Mesendoderm (in vitro differentiated cells): ENCODE results near the gene TTC3.

Source experiments
- DNase-seq: peaks from one replicate; pipeline ENCODE4 v3.0.0; 2013
- H2AK5ac ChIP-seq: 2 replicates; pipeline ENCODE4 v1.6.1; 2013; ENCODE audit warnings: low read length, inconsistent platforms
- H2BK120ac ChIP-seq: 2 replicates; pipeline ENCODE4 v1.6.1; 2013; ENCODE audit warnings: low read depth, mild to moderate bottlenecking, low read length, moderate library complexity, mixed read lengths
- H2BK15ac ChIP-seq: replicated peaks from 2 replicates; pipeline ENCODE4 v1.6.1; 2013; ENCODE audit warnings: low read depth, mild to moderate bottlenecking, moderate library complexity
- H2BK5ac ChIP-seq: 2 replicates; pipeline ENCODE4 v1.6.1; 2013; ENCODE audit warnings: low read length, inconsistent platforms
- H3K18ac ChIP-seq: 2 replicates; pipeline ENCODE4 v1.6.1; 2013; ENCODE audit warnings: mild to moderate bottlenecking, low read length, mixed read lengths
- H3K23ac ChIP-seq: one replicate; pipeline ENCODE4 v1.6.1; 2013; ENCODE audit warnings: low read length
- H3K27ac ChIP-seq: 2 replicates; pipeline ENCODE4 v1.5.1; 2013; ENCODE audit warnings: low read depth, mild to moderate bottlenecking, inconsistent platforms, low read length, moderate library complexity
- H3K27me3 ChIP-seq: 2 replicates; pipeline ENCODE4 v1.6.1; 2013; ENCODE audit warnings: low read length, control low read depth, mild to moderate bottlenecking, inconsistent platforms; ENCODE audit not compliant: insufficient read depth, poor library complexity
- H3K36me3 ChIP-seq: 2 replicates; pipeline ENCODE4 v1.6.1; 2013; ENCODE audit warnings: low read length, inconsistent platforms; ENCODE audit not compliant: control insufficient read depth, insufficient read depth
- H3K4ac ChIP-seq: one replicate; pipeline ENCODE4 v1.6.1; 2013; ENCODE audit warnings: low read depth, mild to moderate bottlenecking, low read length, moderate library complexity
- H3K4me1 ChIP-seq: 2 replicates; pipeline ENCODE4 v1.6.1; 2013; ENCODE audit warnings: low read depth, low read length, inconsistent platforms; ENCODE audit not compliant: control insufficient read depth
- H3K4me2 ChIP-seq: 2 replicates; pipeline ENCODE4 v1.6.1; 2013; ENCODE audit warnings: low read length
- H3K4me3 ChIP-seq: 2 replicates; pipeline ENCODE4 v1.5.1; 2013; ENCODE audit warnings: mild to moderate bottlenecking, low read length
- H3K56ac ChIP-seq: one replicate; pipeline ENCODE4 v1.6.1; 2013; ENCODE audit warnings: low read length
- H3K79me1 ChIP-seq: 2 replicates; pipeline ENCODE4 v1.6.1; 2013; ENCODE audit warnings: low read length, inconsistent platforms
- H3K79me2 ChIP-seq: 2 replicates; pipeline ENCODE4 v1.6.1; 2013; ENCODE audit warnings: mild to moderate bottlenecking, low read length; ENCODE audit not compliant: control insufficient read depth, insufficient read depth
- H3K9ac ChIP-seq: 2 replicates; pipeline ENCODE4 v1.6.1; 2013; ENCODE audit warnings: low read length, inconsistent platforms
- H4K5ac ChIP-seq: one replicate; pipeline ENCODE4 v1.6.1; 2013; ENCODE audit warnings: low read length
- H4K8ac ChIP-seq: one replicate; pipeline ENCODE4 v1.6.1; 2013; ENCODE audit warnings: low read depth, mild to moderate bottlenecking, control low read depth, low read length, moderate library complexity
- WGBS: extraction: QIAGEN DNeasy Blood & Tissue Kit; methylation state at CpG from one replicate; pipeline ENCODE4 v1.1.7; 2013; ENCODE audit warnings: low lambda C conversion rate, missing lambda C conversion rate; ENCODE audit not compliant: insufficient coverage; ENCODE audit errors: extremely low coverage; 5-methylcytosine and 5-hydroxymethylcytosine counted together

The TTC3 gene

GRCh38 chr21:37118187-37118826 lies 45.3 kb downstream of the TTC3 start:
- Histone ChIP-seq H3K18ac (no peak overlapping the region), H3K4me3 (no peak overlapping the region), H3K9ac (no peak overlapping the region), H2AK5ac (no peak overlapping the region), H3K56ac (no peak overlapping the region), H3K4me1 (no peaks in the 10 kb centered on the region), H3K27me3 (no peaks in the 10 kb centered on the region), H3K79me2 (no peaks in the 10 kb centered on the region), H3K4ac (no peak overlapping the region), H3K23ac (no peak overlapping the region), H3K36me3 (no peaks in the 10 kb centered on the region), H4K5ac (no peak overlapping the region), H2BK120ac (no peak overlapping the region), H3K27ac (no peak overlapping the region), H4K8ac (no peak overlapping the region), H3K4me2 (no peak overlapping the region), H3K79me1 (no peaks in the 10 kb centered on the region), H2BK5ac (no peak overlapping the region), H2BK15ac (no peak overlapping the region)
- WGBS = no CpG with 5 or more reads among the region's 1 CpG
- DNase-seq = no peak

- H3K79me1 ChIP-seq = no peaks in the 10 kb centered on the region
- H3K9ac ChIP-seq = no peak overlapping the region
- no peak overlapping the region for H3K4me3 ChIP-seq
- H3K18ac ChIP-seq = no peak overlapping the region
- H3K79me2 ChIP-seq = no peaks in the 10 kb centered on the region
- no CpG with 5 or more reads among the region's 6 CpGs for WGBS
- H4K5ac ChIP-seq = no peak overlapping the region
- H4K8ac ChIP-seq = no peak overlapping the region
- H2AK5ac ChIP-seq = no peak overlapping the region
- H3K4me1 ChIP-seq = no peaks in the 10 kb centered on the region
- no peak overlapping the region for H3K4me2 ChIP-seq
- no peak overlapping the region for H3K27ac ChIP-seq
- peak; percentile 72 for DNase-seq
- H2BK15ac ChIP-seq = no peak overlapping the region
- H2BK5ac ChIP-seq = no peak overlapping the region
- no peaks in the 10 kb centered on the region for H3K36me3 ChIP-seq
- no peak overlapping the region for H3K4ac ChIP-seq
- H3K27me3 ChIP-seq = no peaks in the 10 kb centered on the region
- no peak overlapping the region for H3K56ac ChIP-seq
- H2BK120ac ChIP-seq = no peak overlapping the region
- no peak overlapping the region for H3K23ac ChIP-seq
Observed at GRCh38 chr21:37119421-37120218, 46.6 kb downstream of the TTC3 start.

- no peak overlapping the region for H2AK5ac ChIP-seq
- no peak overlapping the region for H2BK120ac ChIP-seq
- H3K4me1 ChIP-seq = no peaks in the 10 kb centered on the region
- DNase-seq = no peak
- H3K4me3 ChIP-seq = no peak overlapping the region
- H4K8ac ChIP-seq = no peak overlapping the region
- no peak overlapping the region for H2BK15ac ChIP-seq
- H3K27ac ChIP-seq = no peak overlapping the region
- no peak overlapping the region for H3K56ac ChIP-seq
- no peaks in the 10 kb centered on the region for H3K79me1 ChIP-seq
- no peak overlapping the region for H3K4ac ChIP-seq
- H3K79me2 ChIP-seq = no peaks in the 10 kb centered on the region
- H3K18ac ChIP-seq = no peak overlapping the region
- H3K36me3 ChIP-seq = no peaks in the 10 kb centered on the region
- H2BK5ac ChIP-seq = no peak overlapping the region
- no peak overlapping the region for H3K9ac ChIP-seq
- no peak overlapping the region for H3K23ac ChIP-seq
- no peak overlapping the region for H4K5ac ChIP-seq
- no peak overlapping the region for H3K4me2 ChIP-seq
- H3K27me3 ChIP-seq = no peaks in the 10 kb centered on the region
Observed at GRCh38 chr21:37128076-37128475, 55.0 kb downstream of the TTC3 start.

- WGBS = no CpG with 5 or more reads among the region's 2 CpGs
- no peak overlapping the region for H3K4me3 ChIP-seq
- H3K27me3 ChIP-seq = no peaks in the 10 kb centered on the region
Observed at GRCh38 chr21:37130971-37131370, 57.9 kb downstream of the TTC3 start.

GRCh38 chr21:37136261-37136660 lies 63.2 kb downstream of the TTC3 start:
- H3K9ac ChIP-seq = no peak overlapping the region
- no peak overlapping the region for H3K18ac ChIP-seq
- no peak overlapping the region for H3K4me3 ChIP-seq
- H4K8ac ChIP-seq = no peak overlapping the region
- no peaks in the 10 kb centered on the region for H3K27me3 ChIP-seq
- H3K56ac ChIP-seq = no peak overlapping the region
- H2BK120ac ChIP-seq = no peak overlapping the region
- no peak overlapping the region for H3K27ac ChIP-seq
- H3K79me2 ChIP-seq = no peaks in the 10 kb centered on the region
- H3K79me1 ChIP-seq = no peaks in the 10 kb centered on the region
- no peak overlapping the region for H3K4me2 ChIP-seq
- WGBS = no CpG with 5 or more reads among the region's 2 CpGs
- no peak overlapping the region for H2BK15ac ChIP-seq
- H3K4ac ChIP-seq = no peak overlapping the region
- H3K36me3 ChIP-seq = no peaks in the 10 kb centered on the region
- no peak overlapping the region for H2AK5ac ChIP-seq
- no peak for DNase-seq
- no peak overlapping the region for H3K23ac ChIP-seq
- H4K5ac ChIP-seq = no peak overlapping the region
- H3K4me1 ChIP-seq = no peaks in the 10 kb centered on the region
- H2BK5ac ChIP-seq = no peak overlapping the region

More at GRCh38 chr21:37130971-37131370, 57.9 kb downstream of the TTC3 start:
- Histone ChIP-seq H2BK15ac (no peak overlapping the region), H3K4me1 (no peaks in the 10 kb centered on the region), H4K5ac (no peak overlapping the region), H3K36me3 (no peaks in the 10 kb centered on the region), H2BK5ac (no peak overlapping the region), H2BK120ac (no peak overlapping the region), H3K56ac (no peak overlapping the region), H4K8ac (no peak overlapping the region), H3K27ac (no peak overlapping the region), H2AK5ac (no peak overlapping the region), H3K79me2 (no peaks in the 10 kb centered on the region), H3K18ac (no peak overlapping the region), H3K9ac (no peak overlapping the region), H3K4ac (no peak overlapping the region), H3K79me1 (no peaks in the 10 kb centered on the region), H3K23ac (no peak overlapping the region), H3K4me2 (no peak overlapping the region)
- DNase-seq = peak; percentile 59

- H3K79me2 ChIP-seq = no peaks in the 10 kb centered on the region
- no peaks in the 10 kb centered on the region for H3K4me1 ChIP-seq
- no peak overlapping the region for H3K4me3 ChIP-seq
- no peak overlapping the region for H3K18ac ChIP-seq
- H2AK5ac ChIP-seq = no peak overlapping the region
- no peaks in the 10 kb centered on the region for H3K27me3 ChIP-seq
- no peak overlapping the region for H3K4ac ChIP-seq
- H2BK15ac ChIP-seq = no peak overlapping the region
- no peak overlapping the region for H3K23ac ChIP-seq
- no peak overlapping the region for H3K4me2 ChIP-seq
- DNase-seq = no peak
- no peak overlapping the region for H3K27ac ChIP-seq
- no peaks in the 10 kb centered on the region for H3K79me1 ChIP-seq
- no peak overlapping the region for H3K56ac ChIP-seq
- no peak overlapping the region for H2BK120ac ChIP-seq
- no peak overlapping the region for H4K5ac ChIP-seq
- no peak overlapping the region for H3K9ac ChIP-seq
- no peak overlapping the region for H2BK5ac ChIP-seq
- H3K36me3 ChIP-seq = no peaks in the 10 kb centered on the region
- H4K8ac ChIP-seq = no peak overlapping the region
Observed at GRCh38 chr21:37136744-37137143, 63.7 kb downstream of the TTC3 start.
